K562 (cell line): ENCODE data around the gene KLHL29. TPM values are rescaled to one million over a fixed set of nuclear protein-coding genes. Genes with fewer than 3 reads are reported as not detected.

Source experiments
- ATF7 ChIP-seq: fragments of 450-650 bp; IDR thresholded peaks from 2 replicates; pipeline ENCODE4 v1.7.1; 2014; ENCODE audit warnings: mild to moderate bottlenecking, moderate library complexity
- BRF1 ChIP-seq: IDR thresholded peaks from 3 replicates; pipeline ENCODE4 v1.6.1; 2011; ENCODE audit warnings: borderline replicate concordance, mild to moderate bottlenecking; ENCODE audit not compliant: insufficient read length; ENCODE audit errors: extremely low read depth
- C11orf30 ChIP-seq: fragments of 450-650 bp; IDR thresholded peaks from 2 replicates; pipeline ENCODE4 v1.6.1; 2016; ENCODE audit warnings: low read depth, mild to moderate bottlenecking
- E2F1 ChIP-seq: sonication (generic); formaldehyde crosslinking; IDR thresholded peaks from 2 replicates; pipeline ENCODE4 v1.8.1; 2023; ENCODE audit warnings: mild to moderate bottlenecking, missing genetic modification reagents, moderate library complexity
- E2F5 ChIP-seq: sonication (generic); formaldehyde crosslinking; IDR thresholded peaks from 2 replicates; pipeline ENCODE4 v1.8.0; 2022; ENCODE audit warnings: mild to moderate bottlenecking, missing genetic modification reagents
- EZH2 ChIP-seq: IDR thresholded peaks from 2 replicates; pipeline ENCODE4 v1.6.1; 2012; ENCODE audit warnings: low read depth, mild to moderate bottlenecking, inconsistent platforms, low read length, borderline replicate concordance
- FOS ChIP-seq: IDR thresholded peaks from 3 replicates; pipeline ENCODE4 v1.6.1; 2011; ENCODE audit not compliant: insufficient read length; ENCODE audit errors: extremely low read depth
- FOXA3 ChIP-seq, 2 experiments: fragments of 450-650 bp in 1 of 2; sonication (generic) in 1 of 2; formaldehyde crosslinking; IDR thresholded peaks in 1 of 2; conservative IDR thresholded peaks in 1 of 2; 2 replicates each; pipeline versions ENCODE4 v1.4.0 to v1.8.0; 2020 to 2022; ENCODE audit warnings: mild to moderate bottlenecking in 2 of 2, missing genetic modification reagents in 1 of 2
- GTF2F1 ChIP-seq: IDR thresholded peaks from 2 replicates; pipeline ENCODE4 v1.6.1; 2011; ENCODE audit warnings: low read depth, low read length, improper control_type of control experiment
- L3MBTL2 ChIP-seq: fragments of 450-650 bp; IDR thresholded peaks from 2 replicates; pipeline ENCODE4 v1.6.1; 2016; ENCODE audit warnings: mild to moderate bottlenecking, moderate library complexity
- MED1 ChIP-seq: sonication (generic); formaldehyde crosslinking; IDR thresholded peaks from 2 replicates; pipeline ENCODE4 v1.8.1; 2023; ENCODE audit warnings: missing genetic modification reagents, borderline replicate concordance
- MIER1 ChIP-seq: fragments of 450-650 bp; IDR thresholded peaks from 2 replicates; pipeline ENCODE4 v1.6.1; 2016; ENCODE audit warnings: antibody characterized with exemption, mild to moderate bottlenecking, low read depth
- MYC ChIP-seq, 2 experiments: fragments of 250-450 bp in 1 of 2; sonication (Bioruptor Pico) in 1 of 2; IDR thresholded peaks; 2 replicates each; pipeline versions ENCODE4 v1.5.1 to v1.6.1; 2012 to 2021; ENCODE audit warnings: low read depth in 2 of 2, borderline replicate concordance in 1 of 2, improper control_type of control experiment in 1 of 2, low read length in 1 of 2, mild to moderate bottlenecking in 1 of 2, moderate library complexity in 1 of 2
- NFE2 ChIP-seq: IDR thresholded peaks from 2 replicates; pipeline ENCODE4 v1.6.1; 2014; ENCODE audit warnings: antibody characterized with exemption, low read depth
- NR2C1 ChIP-seq, 2 experiments: fragments of 450-650 bp; IDR thresholded peaks; 2 replicates each; pipeline ENCODE4 v1.6.1; 2017; ENCODE audit warnings: mild to moderate bottlenecking in 2 of 2, antibody characterized with exemption in 1 of 2, inconsistent platforms in 1 of 2, missing compliant biosample characterization in 1 of 2, missing genetic modification characterization in 1 of 2
- NUFIP1 ChIP-seq: fragments of 450-650 bp; IDR thresholded peaks from 2 replicates; pipeline ENCODE4 v1.6.1; 2018; ENCODE audit not compliant: partially characterized antibody
- POLR2A ChIP-seq: fragments of 450-650 bp; conservative IDR thresholded peaks from 2 replicates; pipeline ENCODE4 v1.6.1; 2016
- PPARD ChIP-seq: fragments of 250-450 bp; sonication (Bioruptor Pico); IDR thresholded peaks from 2 replicates; pipeline ENCODE4 v1.8.0; 2022; ENCODE audit warnings: inconsistent platforms, mild to moderate bottlenecking, moderate library complexity
- SREBF1 ChIP-seq: fragments of 150-350 bp; IDR thresholded peaks from 2 replicates; pipeline ENCODE4 v1.6.1; 2014; ENCODE audit warnings: antibody characterized with exemption, low read depth, low read length, borderline replicate concordance
- STAT5B ChIP-seq: fragments of 250-450 bp; sonication (Bioruptor Pico); IDR thresholded peaks from 2 replicates; pipeline ENCODE4 v1.8.0; 2021; ENCODE audit warnings: mild to moderate bottlenecking, inconsistent platforms
- ZBTB7A ChIP-seq: IDR thresholded peaks from 2 replicates; pipeline ENCODE4 v1.6.1; 2011; ENCODE audit warnings: low read depth, mild to moderate bottlenecking, low read length, moderate library complexity, borderline replicate concordance; ENCODE audit not compliant: control insufficient read depth
- ZC3H11A ChIP-seq: IDR thresholded peaks from 2 replicates; pipeline ENCODE4 v1.6.1; 2012; ENCODE audit warnings: low read depth, low read length, improper control_type of control experiment
- ZNF197 ChIP-seq: fragments of 200-800 bp; sonication (Bioruptor generic); IDR thresholded peaks from 2 replicates; pipeline ENCODE4 v1.6.1; 2016; ENCODE audit warnings: low read depth, missing genetic modification characterization, missing compliant biosample characterization
- ZNF586 ChIP-seq: fragments of 450-650 bp; formaldehyde crosslinking; conservative IDR thresholded peaks from 2 replicates; pipeline ENCODE4 v1.4.0; 2020; ENCODE audit warnings: mild to moderate bottlenecking, moderate library complexity
- ZNF740 ChIP-seq, 3 experiments: fragments of 200-800 bp in 1 of 3; sonication (Bioruptor generic) in 1 of 3; sonication (generic) in 1 of 3; formaldehyde crosslinking in 1 of 3; IDR thresholded peaks; 2 replicates each; pipeline versions ENCODE4 v1.6.1 to v1.8.0; 2016 to 2022; ENCODE audit warnings: mild to moderate bottlenecking in 2 of 3, missing compliant biosample characterization in 2 of 3, missing genetic modification characterization in 2 of 3, missing genetic modification reagents in 1 of 3
- polyA plus RNA-seq, 8 experiments: library from polyadenylated mRNA; depleted of rRNA in 4 of 8; stranded (reverse) in 5 of 8; unstranded in 3 of 8; fragments of >200 nt; fragmentation: Nextera tagmentation in 2 of 8; fragmentation: Illumina TruSeq in 1 of 8; extraction: Ambion mirVana in 2 of 8; extraction: Trizol in 1 of 8; gene quantifications; 2 replicates each; pipeline versions ENCODE4 v1.2.1 to v1.2.3, GENCODE V29; 2011 to 2014; ENCODE audit warnings: inconsistent platforms in 1 of 8, missing spikeins in 1 of 8
- total RNA-seq, 7 experiments: library from RNA; depleted of rRNA in 6 of 7; stranded (reverse); fragments of >200 nt in 6 of 7; fragmentation: Illumina TruSeq in 2 of 7; extraction: Trizol in 2 of 7; gene quantifications; 2 replicates each; pipeline versions ENCODE4 v1.2.1 to v1.2.3, GENCODE V29; 2011 to 2021; ENCODE audit warnings: low replicate concordance in 1 of 7

The KLHL29 gene
- total and polyA plus RNA-seq, 9 of the 15 experiments (the other 6 are each of a cell fraction or from before 2014, with no cell fraction given) = 0.03 to 0.31 (median 0.08) TPM; not detected in 1

GRCh38 chr2:23651187-23652080 is 266.5 kb downstream of the KLHL29 start (continued):
- TF ChIP-seq ZC3H11A (no peak), NFE2 (0 out of 2 replicates have a peak, but pooled peaks have one; percentile 11), ZNF197 (CRISPR knock-in tag) (no peak), EZH2 (no peak), NUFIP1 (no peak), NR2C1 (IDR thresholded peaks at IDR 0.05) (no peak), NR2C1 (tag; IDR thresholded peaks at IDR 0.05) (no peak), STAT5B (CRISPR knock-in tag) (no peak), ATF7 (peak; percentile 46; the same call in 1 of the 2 replicates), MIER1 (no peak), MED1 (CRISPR knock-in tag) (no peak), SREBF1 (no peak), BRF1 (no peak), FOS (no peak), FOXA3 (CRISPR knock-in tag; conservative IDR thresholded peaks at IDR 0.05 in 1 of 2, IDR thresholded peaks at IDR 0.05 in 1 of 2) (no peak), GTF2F1 (no peak), E2F1 (CRISPR knock-in tag) (no peak), ZNF586 (CRISPR knock-in tag) (no peak), MYC (IDR thresholded peaks at IDR 0.05; ENCODE audit: low read depth, low read length) (no peak), MYC (CRISPR knock-in tag; IDR thresholded peaks at IDR 0.05; ENCODE audit: borderline replicate concordance, low read depth) (no peak), ZNF740 (CRISPR knock-in tag; IDR thresholded peaks at IDR 0.05) (no peak), ZNF740 (tag; IDR thresholded peaks at IDR 0.05) (no peak), ZBTB7A (no peak), PPARD (CRISPR knock-in tag) (no peak), POLR2A (no peak), C11orf30 (0 out of 2 replicates have a peak, but pooled peaks have one; percentile 11), E2F5 (CRISPR knock-in tag) (no peak), L3MBTL2 (peak; percentile 67)
